Left renal pelvis (tissue), 4 donors: ENCODE results near the gene ATIC. TPM values are rescaled to one million over a fixed set of nuclear protein-coding genes. Genes with fewer than 3 reads are reported as not detected.
"Not testable (repeated sequence)": the region's sequence is repeated elsewhere in the genome, so short reads cannot be mapped to it uniquely, and the experiment has no call there.

ENCODE experiments used
- DNase-seq, 4 donors: peaks; one replicate each; pipeline ENCODE4 v3.0.0-alpha.2; 2013; ENCODE audit warnings: low read depth in 4 of 4, low spot score in 3 of 4
- polyA plus RNA-seq, 4 donors: library from polyadenylated mRNA; unstranded; fragments of 120-200 nt; gene quantifications; one replicate each; pipeline ENCODE4 v1.2.1, GENCODE V29; 2013; ENCODE audit not compliant: insufficient read length in 4 of 4

Gene ATIC
- polyA plus RNA-seq, 4 donors = 72.3 to 147 (median 134) TPM

GRCh38 chr2:215360059-215360458, 48.2 kb downstream of the ATIC start:
- not testable (repeated sequence) for DNase-seq

- no peak for DNase-seq
Measured at GRCh38 chr2:215360596-215360995, 48.7 kb downstream of the ATIC start.

- no peak for DNase-seq
Measured at GRCh38 chr2:215361211-215361875, 49.5 kb downstream of the ATIC start.

GRCh38 chr2:215361876-215362561, 50.2 kb downstream of the ATIC start:
- DNase-seq = no peak

- DNase-seq = no peak
Measured at GRCh38 chr2:215362562-215362904, 50.7 kb downstream of the ATIC start.

GRCh38 chr2:215363039-215363438, 51.2 kb downstream of the ATIC start:
- no peak for DNase-seq

- no peak for DNase-seq
Measured at GRCh38 chr2:215363461-215364156, 51.8 kb downstream of the ATIC start.

GRCh38 chr2:215364157-215365155, 52.6 kb downstream of the ATIC start:
- DNase-seq = no peak

GRCh38 chr2:215365184-215365658, 53.4 kb downstream of the ATIC start:
- DNase-seq = no peak

GRCh38 chr2:215366440-215367032, 54.7 kb downstream of the ATIC start:
- no peak for DNase-seq

- DNase-seq = no peak
Measured at GRCh38 chr2:215367662-215368492, 56.0 kb downstream of the ATIC start.

- no peak for DNase-seq
Measured at GRCh38 chr2:215368493-215368809, 56.6 kb downstream of the ATIC start.

GRCh38 chr2:215369181-215369760, 57.4 kb downstream of the ATIC start:
- DNase-seq = no peak

GRCh38 chr2:215370112-215370965, 58.5 kb downstream of the ATIC start:
- no peak for DNase-seq

GRCh38 chr2:215371915-215372897, 60.3 kb downstream of the ATIC start:
- no peak for DNase-seq

- no peak for DNase-seq
Measured at GRCh38 chr2:215372968-215373649, 61.2 kb downstream of the ATIC start.
